AG04449 (cell line): ENCODE results near the gene KRTAP10-8.

Experiments used
- CTCF ChIA-PET: fragments of 350-600 bp; formaldehyde crosslinking; extraction: SDS; loops from one replicate; lab custom pipeline; 2021; ENCODE audit warnings: antibody characterized with exemption; lab: Yijun Ruan, JAX
- POLR2A ChIA-PET: fragments of 400-600, 350-600 bp; formaldehyde crosslinking; extraction: SDS; loops from one replicate; lab custom pipeline; 2020; ENCODE audit warnings: antibody characterized with exemption, inconsistent platforms; lab: Yijun Ruan, JAX
- DNase-seq: peaks from one replicate; pipeline ENCODE4 v3.0.0-alpha.2; 2010; ENCODE audit warnings: low read depth, low spot score
- H3K4me3 ChIP-seq: 2 replicates; pipeline ENCODE4 v1.5.1; 2011; ENCODE audit warnings: low read depth, mild to moderate bottlenecking, control low read depth, low read length
- CTCF ChIP-seq: IDR thresholded peaks from one replicate; pipeline ENCODE4 v1.5.1; 2011; ENCODE audit warnings: mild to moderate bottlenecking, moderate library complexity, low read length, control low read depth, inconsistent platforms; ENCODE audit not compliant: insufficient read depth; ENCODE audit errors: missing control alignments

Gene KRTAP10-8

GRCh38 chr21:44592446-44593311 is 19.2 kb upstream of the KRTAP10-8 start, which contains the start of gene KRTAP10-6:
Gene KRTAP10-6, minus strand, starts transcription at chr21:44592505. Its CDS starts 21 bp downstream, at chr21:44592484.
- ChIA-PET CTCF (no interaction called here), POLR2A (interaction anchor here (0.9 kb wide), 1 partner anchor 19 kb away, joined by 3 read pairs; the partner anchor contains the start of gene KRTAP10-4)
- no peak for DNase-seq
- TF ChIP-seq CTCF: no peak
- no peak within 1 kb of the TSS for H3K4me3 ChIP-seq

GRCh38 chr21:44593598-44594405 is 18.1 kb upstream of the KRTAP10-8 start:
- CTCF ChIA-PET: no interaction called here

GRCh38 chr21:44594406-44594916 is 17.4 kb upstream of the KRTAP10-8 start:
- TF ChIP-seq CTCF: no peak
- ChIA-PET POLR2A (no interaction called here), CTCF (no interaction called here)
- DNase-seq: no peak
- H3K4me3 ChIP-seq: no peak overlapping the region

More at GRCh38 chr21:44593598-44594405, 18.1 kb upstream of the KRTAP10-8 start:
- POLR2A ChIA-PET: no interaction called here
- no peak overlapping the region for H3K4me3 ChIP-seq
- no peak for TF ChIP-seq CTCF
- DNase-seq: no peak

- no peak for TF ChIP-seq CTCF
- DNase-seq: no peak
- no peak overlapping the region for H3K4me3 ChIP-seq
- CTCF ChIA-PET: no interaction called here
- POLR2A ChIA-PET: no interaction called here
These were observed 16.4 kb upstream of the KRTAP10-8 start for GRCh38 chr21:44595524-44595923.

DNA sequence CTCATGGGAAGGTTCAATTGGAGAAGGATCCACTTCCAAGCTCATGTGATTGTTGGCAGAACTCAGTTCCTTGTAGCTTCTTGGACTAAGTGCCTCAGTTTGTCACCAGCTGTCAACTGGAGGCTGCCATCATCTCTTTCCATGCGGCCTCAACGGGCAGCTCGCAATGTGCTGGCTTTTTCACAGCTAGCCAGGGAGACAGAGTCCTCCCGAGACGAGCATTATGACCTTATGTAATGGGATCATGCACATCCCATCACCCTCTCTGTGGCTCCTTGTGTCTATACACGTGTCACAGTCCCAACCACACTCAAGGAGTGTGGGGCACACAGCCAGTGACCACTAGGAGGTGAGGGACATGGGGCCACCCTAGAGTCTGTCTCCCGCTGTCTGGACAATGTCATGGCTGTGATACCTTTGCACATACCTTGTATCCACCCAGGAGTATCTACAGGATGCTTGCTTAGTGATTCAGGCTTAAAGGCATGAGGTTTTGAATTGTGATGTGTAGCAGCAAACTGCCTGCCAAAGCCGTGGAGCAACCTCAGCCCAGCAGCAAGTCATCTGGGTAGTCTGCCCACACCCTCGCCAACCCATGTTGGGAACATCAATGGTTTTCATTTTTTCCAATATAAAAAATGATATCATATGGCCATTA is 15.7 kb upstream of the KRTAP10-8 start:
- DNase-seq: no peak
- ChIA-PET POLR2A (no interaction called here), CTCF (no interaction called here)
- TF ChIP-seq CTCF: no peak
- H3K4me3 ChIP-seq: no peak overlapping the region
